ENCODE results near the gene KCNQ5. TPM values are rescaled to one million over a fixed set of nuclear protein-coding genes. Genes with fewer than 3 reads are reported as not detected.

The KCNQ5 gene
- total RNA-seq, 1 experiment from 2014 or later: not detected

GRCh38 chr6:72728706-72729343 is 107.0 kb downstream of the KCNQ5 start (continued):
- TF ChIP-seq CTCF (IDR thresholded peaks at IDR 0.05 in 2 of 3, conservative IDR thresholded peaks at IDR 0.05 in 1 of 3; ENCODE audit: borderline replicate concordance in 1 of 3, insufficient read depth in 1 of 3, low read depth in 2 of 3, low read length in 2 of 3): no peak

GRCh38 chr6:72733045-72733444 is 111.2 kb downstream of the KCNQ5 start:
- CTCF ChIA-PET: no interaction called here
- H3K4me2 ChIP-seq (ENCODE audit: low read length): no peak overlapping the region
- H3K79me2 ChIP-seq (ENCODE audit: insufficient read depth, low read length): no peaks in the 10 kb centered on the region
- intact Hi-C loops (cut with micrococcal nuclease): no loop called here
- H2AFZ ChIP-seq (ENCODE audit: low read depth, low read length, poor library complexity, severe bottlenecking): no peak overlapping the region
- POLR2A ChIA-PET: no interaction called here
- no TSS peak for BruUV-seq (replicated peaks)
- H3K4me1 ChIP-seq (ENCODE audit: control insufficient read depth in 1 of 2, insufficient read depth in 2 of 2, low read length in 2 of 2): no peaks in the 10 kb centered on the region
- RAD21 ChIA-PET (ENCODE audit: low non-redundant PET in 1 of 2, low total read pairs in 2 of 2, uncharacterized antibody in 2 of 2, unreplicated experiment in 2 of 2): no interaction called here
- H3K9ac ChIP-seq (ENCODE audit: low read length): no peak overlapping the region
- no peaks in the 10 kb centered on the region for H3K9me3 ChIP-seq (ENCODE audit: control insufficient read depth in 1 of 2, insufficient read depth in 1 of 2, low read depth in 1 of 2, low read length in 2 of 2)
- peaks cover 5% of the 10 kb centered on the region for H3K27me3 ChIP-seq (ENCODE audit: insufficient read depth, low read length)
- no peak for TF ChIP-seq EGR1 (IDR thresholded peaks at IDR 0.05; ENCODE audit: low read depth)
- no peak for TF ChIP-seq YY1 (IDR thresholded peaks at IDR 0.05; ENCODE audit: extremely low read depth, insufficient replicate concordance, low read depth, low read length)
- TF ChIP-seq TCF7L2 (IDR thresholded peaks at IDR 0.05; ENCODE audit: borderline replicate concordance, extremely low read depth, insufficient read depth, insufficient read length): no peak
- TF ChIP-seq RAD21 (IDR thresholded peaks at IDR 0.05; ENCODE audit: low read depth): no peak
- no peak for TF ChIP-seq SP1 (IDR thresholded peaks at IDR 0.05; ENCODE audit: low read depth)
- no peak for TF ChIP-seq ZFX (IDR thresholded peaks at IDR 0.05)
- no peak for TF ChIP-seq POLR2AphosphoS5 (IDR thresholded peaks at IDR 0.05; ENCODE audit: low read depth, low read length)
- TF ChIP-seq SIN3A (IDR thresholded peaks at IDR 0.05; ENCODE audit: low read depth): no peak
- no peak for TF ChIP-seq MAX (IDR thresholded peaks at IDR 0.05)
- TF ChIP-seq REST (IDR thresholded peaks at IDR 0.05; ENCODE audit: low read depth): no peak
- TF ChIP-seq ZNF274 (IDR thresholded peaks at IDR 0.05; ENCODE audit: low read depth, low read length): no peak
- TF ChIP-seq ELF1 (IDR thresholded peaks at IDR 0.05; ENCODE audit: borderline replicate concordance, low read depth): no peak
- H3K27ac ChIP-seq (ENCODE audit: low read depth, low read length): no peak overlapping the region
- no peaks in the 10 kb centered on the region for H3K9me2 ChIP-seq (ENCODE audit: insufficient read depth)
- no peaks in the 10 kb centered on the region for H4K20me1 ChIP-seq (ENCODE audit: insufficient read depth)
- no peak for ATAC-seq
- no peak for DNase-seq (ENCODE audit: low read depth, low spot score)
- no peak overlapping the region for H3K4me3 ChIP-seq (replicated peaks in 1 of 2; ENCODE audit: low read depth in 1 of 2, low read length in 2 of 2)
- no peaks in the 10 kb centered on the region for H3K36me3 ChIP-seq (ENCODE audit: control insufficient read depth in 1 of 2, insufficient read depth in 2 of 2, low read length in 2 of 2)

Measured in HCT116 (cell line).